GM19324 (cell line): ENCODE data around the gene RTN4.
"Not testable (repeated sequence)": the region's sequence is repeated elsewhere in the genome, so short reads cannot be mapped to it uniquely, and the experiment has no call there.

Experiments used
- ATAC-seq: cut with Tn5 transposase; IDR thresholded peaks from one replicate; pipeline ENCODE4 v1.9.1; 2021; ENCODE audit warnings: mild to moderate bottlenecking, moderate library complexity; ENCODE audit not compliant: unreplicated experiment, low FRiP score

The RTN4 gene, protein sequence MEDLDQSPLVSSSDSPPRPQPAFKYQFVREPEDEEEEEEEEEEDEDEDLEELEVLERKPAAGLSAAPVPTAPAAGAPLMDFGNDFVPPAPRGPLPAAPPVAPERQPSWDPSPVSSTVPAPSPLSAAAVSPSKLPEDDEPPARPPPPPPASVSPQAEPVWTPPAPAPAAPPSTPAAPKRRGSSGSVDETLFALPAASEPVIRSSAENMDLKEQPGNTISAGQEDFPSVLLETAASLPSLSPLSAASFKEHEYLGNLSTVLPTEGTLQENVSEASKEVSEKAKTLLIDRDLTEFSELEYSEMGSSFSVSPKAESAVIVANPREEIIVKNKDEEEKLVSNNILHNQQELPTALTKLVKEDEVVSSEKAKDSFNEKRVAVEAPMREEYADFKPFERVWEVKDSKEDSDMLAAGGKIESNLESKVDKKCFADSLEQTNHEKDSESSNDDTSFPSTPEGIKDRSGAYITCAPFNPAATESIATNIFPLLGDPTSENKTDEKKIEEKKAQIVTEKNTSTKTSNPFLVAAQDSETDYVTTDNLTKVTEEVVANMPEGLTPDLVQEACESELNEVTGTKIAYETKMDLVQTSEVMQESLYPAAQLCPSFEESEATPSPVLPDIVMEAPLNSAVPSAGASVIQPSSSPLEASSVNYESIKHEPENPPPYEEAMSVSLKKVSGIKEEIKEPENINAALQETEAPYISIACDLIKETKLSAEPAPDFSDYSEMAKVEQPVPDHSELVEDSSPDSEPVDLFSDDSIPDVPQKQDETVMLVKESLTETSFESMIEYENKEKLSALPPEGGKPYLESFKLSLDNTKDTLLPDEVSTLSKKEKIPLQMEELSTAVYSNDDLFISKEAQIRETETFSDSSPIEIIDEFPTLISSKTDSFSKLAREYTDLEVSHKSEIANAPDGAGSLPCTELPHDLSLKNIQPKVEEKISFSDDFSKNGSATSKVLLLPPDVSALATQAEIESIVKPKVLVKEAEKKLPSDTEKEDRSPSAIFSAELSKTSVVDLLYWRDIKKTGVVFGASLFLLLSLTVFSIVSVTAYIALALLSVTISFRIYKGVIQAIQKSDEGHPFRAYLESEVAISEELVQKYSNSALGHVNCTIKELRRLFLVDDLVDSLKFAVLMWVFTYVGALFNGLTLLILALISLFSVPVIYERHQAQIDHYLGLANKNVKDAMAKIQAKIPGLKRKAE

DNA sequence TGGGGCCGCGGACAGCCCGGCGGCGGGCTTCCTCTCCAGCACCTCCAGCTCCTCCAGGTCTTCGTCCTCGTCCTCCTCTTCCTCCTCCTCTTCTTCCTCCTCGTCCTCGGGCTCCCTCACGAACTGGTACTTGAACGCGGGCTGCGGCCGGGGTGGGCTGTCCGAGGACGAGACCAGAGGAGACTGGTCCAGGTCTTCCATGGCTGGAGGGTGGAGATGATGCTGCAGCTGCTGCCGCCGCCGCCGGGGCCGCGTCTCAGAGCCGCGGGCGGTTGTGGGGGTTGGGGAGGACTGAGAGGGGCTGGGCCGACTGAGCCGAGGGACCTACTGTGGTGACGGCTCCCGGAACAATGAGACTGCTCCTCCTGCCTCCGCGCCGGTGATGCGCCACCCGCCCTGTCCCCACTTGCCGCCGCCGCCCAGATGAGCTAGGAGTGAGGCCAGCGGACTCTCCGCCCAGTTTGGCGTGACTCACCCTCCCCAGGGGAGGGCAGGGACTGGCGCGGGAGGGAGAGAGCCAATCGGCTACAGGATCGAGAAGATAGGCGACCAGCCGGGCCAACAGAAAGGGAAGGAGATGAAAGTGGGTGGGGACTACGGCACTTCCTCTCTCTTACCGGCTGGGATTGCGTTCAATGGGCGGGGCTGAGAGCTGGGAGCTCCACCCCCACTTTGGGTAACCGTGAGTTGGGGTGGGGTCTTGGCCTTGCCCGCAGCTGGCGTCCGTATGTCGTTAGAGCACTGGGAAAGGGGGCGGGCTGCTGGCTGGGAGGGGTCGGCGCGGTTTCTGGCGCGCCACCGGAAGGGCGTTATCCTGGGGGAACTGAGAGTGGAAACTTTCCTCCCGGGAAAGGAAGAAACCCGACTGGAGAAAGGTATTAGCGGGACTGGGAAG, at the start of gene RTN4:
TSS of gene RTN4 (minus strand) at position 352 of the 895 bp plus-strand sequence. CDS start at position 201, 151 bp downstream.
- peak; percentile 92 for ATAC-seq

DNA sequence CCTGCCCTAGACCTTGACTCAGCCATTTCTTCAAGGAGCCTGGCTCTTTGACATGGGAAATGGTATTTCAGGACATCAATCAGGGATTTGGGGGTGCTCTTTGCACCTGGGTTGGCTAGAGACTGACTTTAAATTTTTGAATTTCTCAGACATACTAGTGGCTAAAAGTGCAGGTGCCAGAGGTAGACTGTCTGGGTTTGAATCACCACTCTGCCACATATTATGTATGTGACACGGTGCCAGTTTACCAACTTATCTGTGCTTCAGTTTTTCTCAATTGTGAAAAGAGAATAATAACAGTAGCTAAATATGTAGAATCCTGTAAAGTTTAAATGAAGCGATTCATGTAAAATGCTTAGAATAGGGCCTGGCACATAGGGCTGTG, 49.2 kb upstream of the RTN4 start:
- ATAC-seq = no peak

DNA sequence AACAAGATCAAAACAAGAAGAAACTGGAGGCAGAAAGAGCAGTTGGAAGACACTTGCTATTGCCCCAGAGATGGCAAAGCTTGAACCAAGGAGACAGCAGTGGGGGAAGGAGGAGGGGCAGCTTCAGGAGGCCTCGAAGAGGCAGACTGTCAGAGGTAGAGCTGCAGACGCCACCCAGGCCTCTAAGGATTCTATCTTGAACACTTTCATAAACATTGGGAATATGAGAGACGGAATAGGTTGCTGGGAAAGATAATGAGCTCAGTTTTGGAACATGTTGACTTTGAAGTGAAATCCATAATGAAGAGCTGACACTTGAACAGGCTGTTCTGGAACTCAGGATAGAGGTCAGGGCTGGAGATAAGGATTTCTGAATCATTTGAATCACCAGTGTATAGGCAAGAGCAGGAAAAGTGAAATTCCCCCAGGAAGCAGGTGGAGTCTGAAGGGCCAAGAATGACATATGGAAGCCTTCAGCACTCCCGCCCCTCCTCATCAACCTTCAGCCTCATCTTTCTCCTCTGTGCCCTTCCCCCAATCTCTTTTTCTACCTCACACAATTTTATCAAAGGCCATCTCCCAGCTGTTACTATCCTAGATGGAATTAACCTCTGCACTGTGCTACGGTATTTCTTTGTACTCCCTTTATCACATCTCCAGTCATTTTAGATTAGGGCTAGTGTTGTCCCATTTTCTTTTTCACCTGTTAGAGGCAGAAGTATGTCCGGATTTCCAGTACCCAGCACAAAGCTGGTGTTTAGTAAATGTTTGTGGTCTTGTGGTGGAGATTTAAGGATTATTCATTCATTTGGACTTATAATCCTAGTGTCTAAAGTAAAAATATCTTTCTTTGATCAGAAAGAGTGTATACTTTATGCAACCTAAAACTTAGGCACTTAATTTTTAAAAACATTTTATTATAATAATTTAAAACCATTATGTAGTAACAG, 47.5 kb upstream of the RTN4 start:
- no peak for ATAC-seq

DNA sequence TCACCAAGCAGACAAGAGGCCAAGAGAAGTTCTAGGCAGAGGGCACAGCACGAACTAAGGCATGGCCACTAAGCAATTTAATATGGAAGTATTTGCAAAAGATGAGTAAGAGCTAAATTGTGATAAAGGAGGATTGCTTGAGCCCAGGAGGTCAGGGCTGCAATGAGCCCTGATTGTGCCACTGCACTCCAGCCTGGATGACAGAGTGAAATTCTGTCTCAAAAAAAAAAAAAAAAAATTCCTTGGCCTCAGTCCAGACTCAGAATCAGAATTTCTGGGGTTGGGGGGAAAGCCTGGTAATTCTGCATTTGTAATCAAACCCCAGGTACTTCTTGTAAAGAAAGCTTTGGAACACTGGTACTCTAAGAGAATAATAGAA, 46.8 kb upstream of the RTN4 start:
- no peak for ATAC-seq

DNA sequence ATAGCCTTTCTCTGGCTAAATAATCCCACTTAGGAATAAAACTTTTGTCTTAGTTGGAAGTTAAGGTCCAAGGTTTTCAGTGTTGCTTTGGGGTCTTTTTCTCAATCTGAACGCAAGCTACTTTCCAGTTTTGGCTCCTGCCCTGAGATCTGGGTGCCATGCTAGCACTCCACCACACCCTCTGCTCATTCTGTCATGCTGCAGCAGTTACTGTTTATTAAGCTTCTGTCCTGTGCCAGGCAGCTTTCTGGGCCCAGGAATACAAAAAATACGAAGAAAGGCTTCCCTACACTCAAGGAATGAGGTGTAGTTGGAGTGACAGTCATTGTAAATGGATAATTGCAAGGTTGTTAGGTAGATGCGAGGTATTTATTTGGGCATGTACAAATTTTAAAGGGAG, 46.3 kb upstream of the RTN4 start:
- no peak for ATAC-seq

DNA sequence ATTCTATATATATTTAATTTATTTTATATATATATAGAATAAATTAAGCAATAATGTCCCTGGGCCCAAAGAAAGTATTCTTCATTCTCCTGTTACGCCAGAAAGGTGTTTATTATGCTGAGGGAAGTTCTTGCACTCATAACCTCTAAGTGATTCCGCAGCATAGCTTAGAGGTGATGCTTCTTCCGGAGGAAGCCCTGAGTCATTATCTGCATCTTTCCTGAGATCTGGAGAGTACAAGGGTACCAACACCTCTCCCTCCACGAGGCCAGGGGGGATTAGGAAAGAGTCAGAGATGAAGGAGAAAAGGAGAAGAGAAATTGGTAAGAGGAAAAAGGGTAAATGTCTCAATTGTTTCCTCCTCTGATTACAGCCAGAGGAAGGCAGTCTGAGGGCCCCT, 43.1 kb upstream of the RTN4 start:
- no peak for ATAC-seq

DNA sequence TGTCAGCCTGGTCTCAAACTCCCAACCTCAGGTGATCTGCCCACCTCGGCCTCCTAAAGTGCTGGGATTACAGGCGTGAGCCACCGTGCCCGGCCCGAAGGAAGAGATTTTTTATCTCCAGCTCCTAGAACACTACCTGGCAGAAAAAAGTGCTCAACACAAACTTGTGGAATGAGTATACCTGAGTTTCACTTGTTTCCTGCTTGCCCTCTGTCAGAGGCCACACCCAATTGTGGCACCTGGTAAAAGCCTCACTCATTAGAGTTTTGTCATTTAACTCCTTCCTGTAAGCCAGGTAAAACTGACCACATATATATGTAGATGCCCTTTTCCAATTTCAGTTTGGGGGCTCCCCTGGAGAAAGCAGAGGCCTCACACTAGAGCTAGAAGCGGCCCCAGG, 42.2 kb upstream of the RTN4 start:
- no peak for ATAC-seq

DNA sequence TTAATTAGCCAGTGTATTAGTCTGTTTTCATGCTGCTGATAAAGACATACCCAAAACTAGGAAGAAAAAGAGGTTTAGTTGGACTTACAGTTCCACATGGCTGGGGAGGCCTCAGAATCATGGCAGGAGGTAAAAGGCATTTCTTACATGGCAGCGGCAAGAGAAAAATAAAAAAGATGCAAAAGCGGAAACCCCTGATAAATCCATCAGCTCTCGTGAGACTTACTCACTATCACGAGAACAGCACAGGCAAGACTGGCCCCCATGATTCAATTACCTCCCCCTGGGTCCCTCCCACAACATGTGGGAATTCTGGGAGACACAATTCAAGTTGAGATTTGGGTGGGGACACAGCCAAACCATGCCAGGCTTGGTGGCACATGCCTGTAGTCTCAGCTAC, 41.4 kb upstream of the RTN4 start:
- ATAC-seq = not testable (repeated sequence)

DNA sequence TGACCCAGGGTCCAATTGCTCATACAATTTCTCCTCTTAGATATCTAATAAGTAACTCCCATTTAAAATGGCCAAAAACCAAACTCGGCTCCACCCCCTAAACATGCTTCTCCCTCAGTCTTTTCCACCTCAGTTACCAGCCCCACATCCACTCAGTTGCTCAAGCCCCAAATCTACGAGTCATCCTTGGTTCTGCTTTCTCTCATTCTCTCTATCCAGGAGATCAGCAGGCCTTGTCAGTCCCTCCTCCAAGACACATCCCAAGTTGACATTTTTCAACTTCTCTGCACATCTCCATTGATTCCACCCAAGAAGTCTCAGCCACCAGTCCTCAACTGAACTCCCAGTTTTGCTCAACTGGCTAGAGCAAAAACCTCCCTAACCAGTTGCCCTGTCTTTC, 40.5 kb upstream of the RTN4 start:
- ATAC-seq = no peak

DNA sequence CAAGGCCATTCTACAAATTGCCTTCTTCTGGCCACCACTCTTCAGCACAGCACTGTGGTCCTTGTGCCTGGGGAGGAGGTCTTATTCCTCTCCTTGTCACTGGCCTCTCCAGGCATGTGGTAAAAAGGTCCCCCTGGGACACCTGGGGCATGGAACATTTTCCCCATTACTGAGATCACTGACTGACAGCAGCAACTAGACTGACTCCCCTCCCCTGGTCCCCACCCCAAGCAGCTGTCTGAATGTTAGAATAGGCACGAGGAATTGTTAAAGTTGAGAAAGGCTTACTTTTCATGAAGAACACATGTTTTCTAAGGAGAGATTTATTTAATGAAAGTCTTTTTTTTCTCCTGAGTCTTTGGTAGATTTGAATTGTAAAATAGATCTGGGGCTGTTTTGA, 39.5 kb upstream of the RTN4 start:
- no peak for ATAC-seq

DNA sequence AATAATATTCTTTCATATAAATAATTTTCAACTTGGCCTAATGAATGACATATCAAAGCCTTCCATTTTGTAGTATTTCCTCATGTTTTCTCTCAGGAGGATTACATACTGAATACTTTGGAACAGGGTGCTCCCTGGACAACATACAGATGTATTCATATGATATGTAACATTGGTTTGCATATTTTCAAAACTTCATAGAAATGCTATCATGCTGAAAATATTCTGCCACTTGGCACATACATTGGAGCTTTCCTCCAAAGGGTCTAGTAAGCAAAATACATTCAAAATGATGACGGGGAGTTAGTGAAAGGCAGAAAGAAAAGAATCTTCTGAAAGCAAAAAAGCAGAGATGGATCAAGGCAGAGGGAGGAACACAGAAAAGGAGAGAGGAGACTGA, 38.1 kb upstream of the RTN4 start:
- ATAC-seq = no peak

DNA sequence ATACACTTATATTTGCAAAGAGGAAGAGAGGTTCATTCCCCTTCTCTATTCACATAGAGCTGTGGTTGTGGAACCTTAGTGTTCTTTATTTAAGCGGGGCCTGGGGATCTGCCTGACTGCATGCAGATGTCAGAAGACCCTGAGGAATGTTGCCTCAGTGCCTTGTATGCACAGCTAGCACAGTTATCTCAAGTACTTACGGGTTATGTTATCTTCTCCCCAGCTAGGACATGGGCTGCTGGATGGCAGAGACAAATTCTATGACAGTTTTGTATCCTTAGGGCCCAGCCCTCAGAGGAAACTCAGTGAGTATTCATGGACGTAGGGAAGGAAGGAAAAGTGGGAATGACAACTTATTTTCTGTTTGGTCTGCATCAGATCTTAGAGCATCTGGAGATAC, 37.7 kb upstream of the RTN4 start:
- ATAC-seq = no peak

DNA sequence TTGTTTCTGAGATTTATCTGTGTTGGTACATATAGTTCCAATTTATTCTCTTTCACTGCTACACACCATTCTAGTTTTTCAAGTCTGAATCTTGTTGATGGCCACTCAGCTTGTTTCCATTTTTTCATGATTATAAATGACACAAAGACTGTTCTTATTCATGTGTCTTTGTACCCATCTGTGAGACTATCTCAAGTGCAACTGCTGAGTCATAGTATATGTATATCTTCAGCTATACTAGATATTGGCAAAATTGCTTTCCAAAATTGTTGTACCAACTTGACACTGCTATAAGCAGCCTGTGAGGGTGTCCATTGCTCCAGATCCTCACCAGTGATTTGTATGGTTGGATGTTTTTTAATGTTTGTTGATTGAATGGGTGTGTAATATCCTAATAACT, 37.2 kb upstream of the RTN4 start:
- ATAC-seq = no peak

DNA sequence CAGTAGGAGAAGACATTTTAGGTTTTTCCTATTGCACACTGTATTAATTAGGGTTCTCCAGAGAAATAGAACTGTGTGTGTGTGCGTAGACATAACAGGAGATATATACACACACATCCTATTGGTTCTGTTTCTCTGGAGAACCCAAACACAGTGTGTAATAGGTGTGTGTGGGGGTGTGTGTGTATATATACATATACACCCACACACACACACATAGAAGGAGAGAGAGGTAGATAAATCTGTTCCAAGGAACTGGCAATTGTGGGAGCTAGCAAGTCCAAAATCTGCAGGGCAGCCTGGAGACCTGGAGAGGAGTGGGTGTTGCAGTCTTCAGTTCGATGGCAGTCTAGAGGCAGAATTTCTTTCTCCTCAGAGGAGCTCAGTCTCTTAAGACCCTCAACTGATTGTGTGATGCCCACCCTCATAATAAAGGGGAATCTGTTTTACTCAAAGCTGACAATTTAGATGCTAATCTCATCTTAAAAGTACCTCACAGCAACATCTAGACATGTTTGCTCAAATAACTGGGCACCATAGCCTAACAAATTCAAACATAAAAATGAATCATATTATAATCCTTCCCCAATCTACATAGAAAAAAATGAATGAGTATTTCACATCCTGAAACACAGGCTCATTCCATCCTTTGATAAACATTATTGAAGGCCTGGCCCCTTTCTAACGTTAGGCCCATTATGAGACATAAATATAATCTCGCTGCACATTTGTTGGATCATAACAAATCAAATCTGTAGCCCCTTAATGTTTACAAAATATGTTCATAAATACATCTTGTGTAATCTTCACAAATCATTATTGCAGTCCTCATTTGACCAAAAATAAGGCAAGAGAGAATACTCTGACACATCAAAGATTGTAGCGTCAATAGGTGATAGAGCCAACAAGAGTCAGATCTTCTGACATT, 35.1 kb upstream of the RTN4 start:
- no peak for ATAC-seq

DNA sequence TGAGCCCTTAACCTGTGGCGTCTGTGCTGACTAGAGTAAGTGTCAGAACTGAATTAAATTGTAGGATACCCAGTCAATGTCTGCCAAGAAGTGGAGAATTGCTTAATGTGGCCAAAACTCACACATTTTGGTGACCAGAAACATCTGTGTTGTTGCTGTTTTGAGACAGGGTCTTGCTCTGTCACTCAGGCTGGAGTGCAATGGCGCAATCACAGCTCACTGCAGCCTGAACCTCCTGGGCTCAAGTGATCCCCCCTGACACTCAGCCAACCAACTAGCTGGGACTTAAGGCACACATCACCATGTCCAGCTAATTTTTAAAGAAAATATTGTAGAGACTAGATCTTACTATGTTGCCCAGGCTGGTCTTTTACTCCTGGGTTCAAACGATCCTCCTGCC, 34.4 kb upstream of the RTN4 start:
- ATAC-seq = no peak

DNA sequence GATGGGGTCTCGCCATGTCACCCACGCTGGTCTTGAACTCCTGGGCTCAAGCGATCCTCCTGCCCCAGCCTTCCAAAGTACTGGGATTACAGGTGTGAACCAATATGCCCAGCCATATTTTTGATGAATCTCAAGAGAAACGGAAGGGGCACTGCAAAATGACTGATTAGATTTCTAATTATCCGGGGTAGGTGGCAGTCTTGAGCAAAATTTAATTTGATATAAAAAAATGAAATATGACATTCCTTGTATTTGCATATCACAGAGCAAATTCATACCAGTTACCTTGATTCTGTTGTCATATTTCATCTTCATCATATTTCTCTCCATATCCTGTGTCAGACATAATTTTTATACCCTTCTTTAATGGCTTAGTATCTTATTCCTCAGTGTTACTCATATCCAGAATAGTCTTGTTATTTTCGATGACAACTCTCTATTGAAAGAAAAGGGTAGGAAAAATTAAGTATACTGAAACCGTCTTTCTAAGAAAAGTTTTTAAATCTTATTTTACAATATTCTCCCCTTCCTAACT, 30.0 kb upstream of the RTN4 start:
- ATAC-seq = no peak

DNA sequence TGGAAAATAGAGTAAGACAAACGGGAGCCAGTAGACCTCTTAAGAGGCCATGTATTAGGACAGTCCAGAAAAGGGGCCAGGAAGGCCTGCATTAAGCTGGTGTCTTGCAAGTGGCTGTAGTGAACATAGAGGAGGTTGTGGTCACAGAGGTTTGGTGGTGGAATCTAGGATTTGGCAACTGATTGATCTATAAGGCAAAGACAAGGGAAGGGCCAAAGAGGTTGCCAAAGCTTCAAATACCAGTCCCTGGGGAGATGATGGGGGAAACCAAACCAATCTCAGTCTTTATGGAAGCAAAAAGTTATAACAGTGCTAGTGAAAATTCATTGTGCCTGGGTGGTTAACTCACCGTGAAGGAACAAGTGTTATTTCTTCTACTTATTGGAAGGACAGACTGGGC, 28.7 kb upstream of the RTN4 start:
- ATAC-seq = no peak

DNA sequence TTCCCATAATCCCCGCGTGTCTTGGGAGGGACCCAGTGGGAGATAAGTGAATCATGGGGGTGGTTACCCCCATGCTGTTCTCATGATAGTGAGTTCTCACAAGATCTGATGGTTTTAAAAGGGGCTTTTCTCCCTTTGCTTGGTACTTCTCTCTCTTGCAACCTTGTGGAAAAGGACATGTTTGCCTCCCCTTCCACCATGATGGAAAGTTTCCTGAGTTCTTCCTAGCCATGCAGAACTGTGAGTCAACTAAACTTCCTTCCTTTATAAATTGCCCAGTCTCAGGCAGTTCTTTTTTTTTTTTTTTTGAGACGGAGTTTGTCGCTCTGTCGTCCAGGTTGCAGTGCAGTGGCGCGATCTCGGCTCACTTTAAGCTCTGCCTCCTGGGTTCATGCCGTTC, 26.5 kb upstream of the RTN4 start:
- no peak for ATAC-seq
